ENCODE measurements around the gene BORCS6.

Gene BORCS6

GRCh38 chr17:8140065-8141029 lies 49.6 kb downstream of the BORCS6 start:
- no peak for DNase-seq

- DNase-seq = peak; percentile 74
Observed at GRCh38 chr17:8138672-8139371, 51.2 kb downstream of the BORCS6 start.

- no peak for DNase-seq
Observed at GRCh38 chr17:8138374-8138671, 51.7 kb downstream of the BORCS6 start.

All from NCI-H774 (cell line).